Lung (tissue), 12 donors: ENCODE measurements around the gene LDLRAP1. TPM values are rescaled to one million over a fixed set of nuclear protein-coding genes. Genes with fewer than 3 reads are reported as not detected.

Experiments used
- ATAC-seq: fragments of 200-7000 bp; cut with Tn5 transposase; one replicate; pipeline ENCODE4 v1.9.1; 2020; ENCODE audit warnings: moderate number of reproducible peaks; ENCODE audit not compliant: insufficient read depth, low FRiP score
- DNase-seq, 3 donors: peaks; one replicate each; pipeline ENCODE4 v3.0.0-alpha.2; 2013 to 2017
- H3K27ac ChIP-seq, 2 donors: one replicate each; pipeline ENCODE4 v1.5.1; 2013; ENCODE audit warnings: mild to moderate bottlenecking in 2 of 2, moderate library complexity in 2 of 2, control low read depth in 1 of 2, inconsistent platforms in 1 of 2, low read depth in 1 of 2, low read length in 1 of 2
- H3K27me3 ChIP-seq, 3 donors: one replicate each; pipeline ENCODE4 v1.5.1; 2013; ENCODE audit warnings: low read length in 2 of 3; ENCODE audit not compliant: control insufficient read depth in 3 of 3, insufficient read depth in 3 of 3
- H3K36me3 ChIP-seq, 4 donors: one replicate each; pipeline ENCODE4 v1.5.1; 2013; ENCODE audit warnings: low read length in 4 of 4, mild to moderate bottlenecking in 1 of 4, moderate library complexity in 1 of 4; ENCODE audit not compliant: control insufficient read depth in 4 of 4, insufficient read depth in 4 of 4
- H3K4me1 ChIP-seq, 5 donors: one replicate each; pipeline ENCODE4 v1.5.1; 2013; ENCODE audit warnings: low read length in 5 of 5, mild to moderate bottlenecking in 2 of 5, moderate library complexity in 1 of 5; ENCODE audit not compliant: control insufficient read depth in 5 of 5, insufficient read depth in 5 of 5
- H3K4me3 ChIP-seq: one replicate; pipeline ENCODE4 v1.5.1; 2013; ENCODE audit warnings: mild to moderate bottlenecking, control low read depth, moderate library complexity
- H3K9ac ChIP-seq, 2 donors: one replicate each; pipeline ENCODE4 v1.5.1; 2013; ENCODE audit warnings: low read length in 2 of 2, control low read depth in 1 of 2; ENCODE audit not compliant: insufficient read depth in 1 of 2
- H3K9me3 ChIP-seq, 4 donors: one replicate each; pipeline ENCODE4 v1.5.1; 2013; ENCODE audit warnings: low read length in 3 of 4, mild to moderate bottlenecking in 1 of 4, moderate library complexity in 1 of 4; ENCODE audit not compliant: control insufficient read depth in 4 of 4, insufficient read depth in 3 of 4
- CTCF ChIP-seq: IDR thresholded peaks from 2 replicates; pipeline ENCODE4 v1.5.1; 2012; ENCODE audit warnings: mild to moderate bottlenecking; ENCODE audit errors: control extremely low read depth, extremely low read depth
- WGBS, 2 donors: extraction: QIAGEN DNeasy Blood & Tissue Kit; methylation state at CpG; one replicate each; pipeline ENCODE4 v1.1.7; 2013; 5-methylcytosine and 5-hydroxymethylcytosine counted together
- polyA plus RNA-seq, 2 donors: library from polyadenylated mRNA; stranded (reverse); fragments of 200-250 nt; gene quantifications; one replicate each; pipeline ENCODE4 v1.2.1, GENCODE V29; 2013
- total RNA-seq, 2 donors: library from RNA; depleted of rRNA in 1 of 2; stranded (reverse); fragments of >200 nt in 1 of 2; gene quantifications; one replicate each; pipeline ENCODE4 v1.2.1, GENCODE V29; 2014 to 2021
- donor health status: control.
- donor health status: control.
- donor health status: Bipolar disorder and iron deficiency.
- donor health status: healthy.
- donor health status: DM: yes; HTN: yes; CAD: no.

The LDLRAP1 gene
- total and polyA plus RNA-seq, 4 donors = 15.2 to 23.4 (median 18.3) TPM

GRCh38 chr1:25550683-25551310 lies 7.4 kb downstream of the LDLRAP1 start:
- DNase-seq = peak; percentile 70 to 82 (median 74)
- Histone ChIP-seq H3K4me1 (peaks cover 7 to 50% (median 18%) of the 10 kb centered on the region in 5 donors), H3K36me3 (peaks cover 0 to 4% (median 0%) of the 10 kb centered on the region in 4 donors), H3K27ac (peak overlapping the region in 1 of 2 donors; percentile 71), H3K9ac (no peak overlapping the region), H3K27me3 (no peaks in the 10 kb centered on the region), H3K4me3 (no peak overlapping the region), H3K9me3 (no peaks in the 10 kb centered on the region)
- WGBS, 2 donors = 62 to 72% methylated on average over 3 of the region's 3 CpGs
- ATAC-seq = no peak
- no peak for TF ChIP-seq CTCF

GRCh38 chr1:25553749-25554429 lies 10.5 kb downstream of the LDLRAP1 start:
- peak overlapping the region in 1 of 2 donors; percentile 17 for H3K27ac ChIP-seq
- peaks cover 0 to 8% (median 1%) of the 10 kb centered on the region in 4 donors for H3K36me3 ChIP-seq
- peaks cover 7 to 62% (median 20%) of the 10 kb centered on the region in 5 donors for H3K4me1 ChIP-seq
- no peak for ATAC-seq
- 90 to 91% methylated on average over 11 of the region's 11 CpGs for WGBS, 2 donors
- no peak for DNase-seq
- H3K27me3 ChIP-seq = no peaks in the 10 kb centered on the region
- no peak overlapping the region for H3K4me3 ChIP-seq
- no peaks in the 10 kb centered on the region for H3K9me3 ChIP-seq
- no peak overlapping the region for H3K9ac ChIP-seq
- TF ChIP-seq CTCF = no peak

- H3K4me3 ChIP-seq = no peak overlapping the region
- H3K9ac ChIP-seq = no peak overlapping the region
- ATAC-seq (no peak), DNase-seq (no peak)
- H3K4me1 ChIP-seq = peaks cover 7 to 59% (median 17%) of the 10 kb centered on the region in 5 donors
- no peak for TF ChIP-seq CTCF
- no peak overlapping the region for H3K27ac ChIP-seq
- H3K36me3 ChIP-seq = peaks cover 0 to 9% (median 3%) of the 10 kb centered on the region in 4 donors
- no peaks in the 10 kb centered on the region for H3K27me3 ChIP-seq
- H3K9me3 ChIP-seq = no peaks in the 10 kb centered on the region
- WGBS, 2 donors = 93 to 95% methylated on average over 3 of the region's 3 CpGs
Observed at GRCh38 chr1:25554430-25554780, 11.0 kb downstream of the LDLRAP1 start.
